ENCODE results near the gene DGLUCY.

DNA sequence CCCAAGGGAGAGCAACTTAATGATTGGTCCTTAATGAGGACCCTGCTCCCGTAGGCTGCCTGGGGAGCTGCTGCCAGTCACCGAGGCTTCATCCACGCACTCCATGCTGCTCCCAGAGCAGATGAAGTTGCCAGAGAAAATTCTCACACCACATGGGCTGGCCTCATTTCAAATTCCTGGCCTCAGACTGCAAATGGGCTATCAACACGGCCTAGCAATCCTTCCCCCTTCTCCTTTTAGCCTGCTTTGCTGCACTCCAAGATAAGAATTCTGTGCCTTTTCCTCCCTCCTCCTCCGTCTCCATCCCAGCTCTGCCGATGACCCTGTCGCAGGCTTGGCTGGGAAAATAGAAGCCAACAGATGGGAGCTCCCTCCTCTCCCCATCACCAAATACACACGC, 10.8 kb upstream of the DGLUCY start:
- TF ChIP-seq CTCF (IDR thresholded peaks at IDR 0.05 in 8 of 11, conservative IDR thresholded peaks at IDR 0.05 in 3 of 11): no peak
- no peak for TF ChIP-seq POLR2A (IDR thresholded peaks at IDR 0.05)
- TF ChIP-seq POLR2AphosphoS5 (IDR thresholded peaks at IDR 0.05): no peak

Measured in spleen (tissue), 7 donors.